ENCODE data around the gene TMEM232. TPM values are rescaled to one million over a fixed set of nuclear protein-coding genes. Genes with fewer than 3 reads are reported as not detected.

Gene TMEM232
- total and polyA plus RNA-seq, 8 donors, result 0.68 to 3.5 (median 2.2) TPM

DNA sequence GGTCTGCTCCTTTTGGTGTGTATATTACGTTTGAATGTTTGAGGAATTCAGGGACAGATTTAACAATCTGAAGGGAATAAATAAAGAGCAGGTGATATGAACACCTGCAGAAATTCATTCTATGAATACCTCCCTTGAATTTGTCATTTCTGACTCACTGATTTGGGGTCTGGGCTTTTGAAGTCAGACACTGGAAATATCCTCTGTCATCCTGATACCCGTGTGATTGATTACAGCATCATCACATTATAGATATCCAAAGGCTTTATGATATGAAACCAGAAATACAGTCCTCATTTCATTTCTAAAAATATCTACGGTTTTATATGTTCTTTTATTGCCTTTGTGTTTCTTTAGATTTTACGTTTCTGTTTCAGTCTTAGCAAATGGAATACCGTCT lies 68.5 kb downstream of the TMEM232 start:
- Histone ChIP-seq H3K9me3 (no peaks in the 10 kb centered on the region), H3K27ac (no peak overlapping the region), H3K4me1 (peaks cover 0 to 3% (median 0%) of the 10 kb centered on the region in 3 donors), H3K4me3 (no peak overlapping the region), H3K36me3 (no peaks in the 10 kb centered on the region), H3K27me3 (no peaks in the 10 kb centered on the region)
- TF ChIP-seq, protein P1, sequence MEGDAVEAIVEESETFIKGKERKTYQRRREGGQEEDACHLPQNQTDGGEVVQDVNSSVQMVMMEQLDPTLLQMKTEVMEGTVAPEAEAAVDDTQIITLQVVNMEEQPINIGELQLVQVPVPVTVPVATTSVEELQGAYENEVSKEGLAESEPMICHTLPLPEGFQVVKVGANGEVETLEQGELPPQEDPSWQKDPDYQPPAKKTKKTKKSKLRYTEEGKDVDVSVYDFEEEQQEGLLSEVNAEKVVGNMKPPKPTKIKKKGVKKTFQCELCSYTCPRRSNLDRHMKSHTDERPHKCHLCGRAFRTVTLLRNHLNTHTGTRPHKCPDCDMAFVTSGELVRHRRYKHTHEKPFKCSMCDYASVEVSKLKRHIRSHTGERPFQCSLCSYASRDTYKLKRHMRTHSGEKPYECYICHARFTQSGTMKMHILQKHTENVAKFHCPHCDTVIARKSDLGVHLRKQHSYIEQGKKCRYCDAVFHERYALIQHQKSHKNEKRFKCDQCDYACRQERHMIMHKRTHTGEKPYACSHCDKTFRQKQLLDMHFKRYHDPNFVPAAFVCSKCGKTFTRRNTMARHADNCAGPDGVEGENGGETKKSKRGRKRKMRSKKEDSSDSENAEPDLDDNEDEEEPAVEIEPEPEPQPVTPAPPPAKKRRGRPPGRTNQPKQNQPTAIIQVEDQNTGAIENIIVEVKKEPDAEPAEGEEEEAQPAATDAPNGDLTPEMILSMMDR (IDR thresholded peaks at IDR 0.05), result no peak
- intact Hi-C loops (cut with DNase I), result no loop called here
- ATAC-seq (no peak), FAIRE-seq (no peak), DNase-seq (no peak)
- WGBS, 2 donors, result 65 to 71% methylated on average over 5 of the region's 5 CpGs

DNA sequence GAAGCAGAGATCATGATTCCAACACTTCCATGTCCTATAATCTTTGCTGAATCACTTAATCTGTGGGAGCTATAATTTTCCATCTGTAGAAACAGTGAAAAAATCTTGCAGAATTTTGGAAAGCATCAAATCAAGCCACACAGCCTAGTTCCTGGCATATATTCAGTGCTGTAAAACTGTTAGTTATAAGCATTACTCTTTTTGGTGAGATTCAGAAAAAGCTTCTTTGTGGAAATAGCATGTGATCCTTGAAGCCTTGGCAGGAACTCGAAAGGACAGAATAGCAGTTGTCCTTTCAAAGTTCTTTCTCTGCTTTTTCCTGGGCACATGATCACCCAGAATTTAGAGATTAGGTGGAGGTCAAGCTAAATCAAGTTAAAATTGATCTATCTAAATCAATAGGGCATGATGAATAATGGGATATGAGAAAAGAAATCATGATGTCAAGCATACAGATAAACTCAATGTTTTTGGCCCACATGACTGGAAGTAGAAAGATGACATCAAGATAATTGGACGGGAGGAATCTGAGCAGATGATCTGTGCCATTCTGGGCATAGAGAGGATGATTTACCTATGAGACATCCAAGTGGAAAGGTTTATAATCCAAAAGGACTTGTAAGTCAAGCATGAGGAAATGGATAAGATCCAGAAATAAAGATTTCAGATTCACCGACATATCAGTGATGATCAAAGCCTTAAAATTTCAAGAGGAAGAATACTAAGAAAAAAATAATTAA lies 73.1 kb downstream of the TMEM232 start:
- no peak for FAIRE-seq
- no peak overlapping the region for H3K27ac ChIP-seq
- intact Hi-C loops (cut with DNase I), result no loop called here
- no peak for DNase-seq
- H3K4me3 ChIP-seq, result no peak overlapping the region
- no peaks in the 10 kb centered on the region for H3K4me1 ChIP-seq
- WGBS, 2 donors, result 77 to 80% methylated on average over 3 of the region's 3 CpGs
- no peaks in the 10 kb centered on the region for H3K36me3 ChIP-seq
- ATAC-seq, result no peak
- TF ChIP-seq, protein P1 (IDR thresholded peaks at IDR 0.05), result no peak
- no peaks in the 10 kb centered on the region for H3K27me3 ChIP-seq
- no peaks in the 10 kb centered on the region for H3K9me3 ChIP-seq

DNA sequence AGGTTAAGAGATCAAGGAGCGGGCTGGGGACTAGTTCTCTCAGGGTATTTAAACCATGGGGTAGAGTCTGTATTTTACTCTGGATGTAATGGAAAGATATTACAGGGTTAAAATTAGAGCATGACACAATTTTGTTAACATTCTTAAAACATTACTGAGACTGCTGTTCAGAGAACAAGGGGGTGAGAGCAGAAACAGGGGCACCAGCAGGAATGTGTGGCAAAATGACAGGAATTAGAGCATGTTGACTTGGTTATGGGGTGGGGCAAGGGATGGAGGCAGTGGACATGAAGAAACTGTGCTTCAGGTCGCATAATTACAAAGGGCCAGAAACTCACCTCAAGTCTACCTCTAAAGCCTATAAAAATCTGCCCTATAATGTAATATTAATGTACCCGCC lies 75.0 kb downstream of the TMEM232 start:
- Histone ChIP-seq H3K4me1 (no peaks in the 10 kb centered on the region), H3K4me3 (no peak overlapping the region), H3K27ac (no peak overlapping the region), H3K36me3 (no peaks in the 10 kb centered on the region), H3K9me3 (no peaks in the 10 kb centered on the region), H3K27me3 (no peaks in the 10 kb centered on the region)
- no peak for FAIRE-seq
- TF ChIP-seq, protein P1 (IDR thresholded peaks at IDR 0.05), result no peak
- intact Hi-C loops (cut with DNase I), result no loop called here
- no peak for DNase-seq
- 47 to 73% methylated on average over 3 of the region's 3 CpGs for WGBS, 2 donors
- ATAC-seq, result no peak

DNA sequence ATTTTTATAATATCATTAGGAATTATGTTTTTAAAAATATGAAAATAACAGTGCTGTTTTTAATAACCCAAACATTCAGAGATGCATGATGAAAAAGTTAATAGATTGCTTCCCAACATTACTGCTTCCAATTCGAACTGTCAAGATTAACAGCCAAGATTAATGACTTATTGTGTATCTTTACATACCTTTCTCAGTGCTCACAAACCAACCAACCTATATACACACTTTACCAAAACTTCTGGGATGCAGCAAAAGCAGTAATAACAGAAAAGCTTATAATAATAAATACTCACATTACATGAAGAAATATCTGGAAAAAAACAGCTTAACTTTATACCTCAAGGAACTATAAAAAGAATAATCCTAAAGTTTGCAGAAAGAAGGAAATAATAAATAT lies 82.1 kb downstream of the TMEM232 start:
- no peaks in the 10 kb centered on the region for H3K27me3 ChIP-seq
- no peaks in the 10 kb centered on the region for H3K9me3 ChIP-seq
- WGBS, 2 donors, result 21 to 27% methylated on average over 1 of the region's 1 CpG
- intact Hi-C loops (cut with DNase I), result no loop called here
- ATAC-seq, result no peak
- no peaks in the 10 kb centered on the region for H3K36me3 ChIP-seq
- no peak overlapping the region for H3K4me3 ChIP-seq
- FAIRE-seq, result no peak
- H3K4me1 ChIP-seq, result no peaks in the 10 kb centered on the region
- TF ChIP-seq, protein P1 (IDR thresholded peaks at IDR 0.05), result no peak
- H3K27ac ChIP-seq, result no peak overlapping the region
- DNase-seq, result no peak

All from pancreas (tissue), 10 donors.